Measurements from ENCODE around the gene MRGPRE. TPM values are rescaled to one million over a fixed set of nuclear protein-coding genes. Genes with fewer than 3 reads are reported as not detected.
A peak's percentile ranks its signal among the peaks of the same experiment; 100 is the strongest.

The MRGPRE gene
- total and polyA plus RNA-seq, 10 donors, result 0.41 to 1.9 (median 1.2) TPM; not detected in 6

DNA sequence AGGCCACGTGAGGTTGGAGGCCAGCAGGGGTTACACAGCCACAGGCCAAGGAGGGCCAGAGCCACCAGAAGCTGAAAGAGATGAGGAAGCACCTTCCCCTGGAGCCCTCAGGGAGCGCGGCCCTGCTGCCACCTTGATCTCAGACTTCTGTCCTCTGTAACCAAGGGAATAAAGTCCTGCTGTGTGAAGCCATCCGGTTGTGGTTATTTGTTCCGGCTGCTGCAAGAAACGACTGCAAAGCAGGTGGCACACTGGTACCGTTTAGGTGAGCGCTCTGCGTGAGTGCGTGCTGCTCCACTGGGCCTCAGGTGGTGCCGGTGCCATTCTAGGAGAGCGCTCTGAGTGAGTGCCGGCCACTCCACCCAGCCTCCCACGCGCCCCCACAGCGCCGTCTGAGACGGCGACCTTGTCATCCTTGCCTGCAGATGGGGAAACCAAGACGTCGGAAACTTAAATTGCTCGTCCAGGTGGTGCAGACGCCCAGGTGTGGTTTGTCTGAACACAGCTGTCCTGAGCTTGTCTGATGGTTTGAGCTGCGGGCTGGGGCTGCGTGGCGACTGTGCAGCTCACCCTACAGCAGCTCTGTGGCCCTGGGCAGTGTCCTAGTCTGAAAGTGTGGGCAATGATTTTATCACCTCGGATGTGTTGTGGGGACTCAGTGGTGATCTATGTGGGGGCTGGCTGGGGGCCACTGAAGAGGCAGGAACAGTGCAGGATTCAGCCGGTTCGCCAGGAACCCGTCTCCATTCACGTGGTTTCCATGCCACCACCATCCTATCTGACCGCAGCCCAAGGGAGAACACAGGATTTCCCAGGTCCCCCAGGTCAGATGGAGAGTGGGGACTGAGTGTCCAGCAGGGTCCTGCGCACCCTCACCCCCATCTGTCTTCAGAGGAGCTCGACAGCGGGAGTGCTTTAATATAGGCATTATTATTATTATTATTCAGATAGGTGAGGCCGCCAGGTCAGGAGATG, 9.0 kb downstream of the MRGPRE start:
- H3K36me3 ChIP-seq, result no peaks in the 10 kb centered on the region
- 55 to 69% (median 67%) methylated on average over 25 to 36 of the region's 36 CpGs for WGBS, 5 donors
- H3K4me1 ChIP-seq, result peaks cover 0 to 16% (median 0%) of the 10 kb centered on the region in 6 donors
- peaks cover 0 to 78% (median 6%) of the 10 kb centered on the region in 7 donors for H3K27me3 ChIP-seq (replicated peaks in 1 of 7)
- TF ChIP-seq POLR2A (IDR thresholded peaks at IDR 0.05) (no peak), POLR2AphosphoS5 (IDR thresholded peaks at IDR 0.05) (no peak)
- TF ChIP-seq, protein P1, sequence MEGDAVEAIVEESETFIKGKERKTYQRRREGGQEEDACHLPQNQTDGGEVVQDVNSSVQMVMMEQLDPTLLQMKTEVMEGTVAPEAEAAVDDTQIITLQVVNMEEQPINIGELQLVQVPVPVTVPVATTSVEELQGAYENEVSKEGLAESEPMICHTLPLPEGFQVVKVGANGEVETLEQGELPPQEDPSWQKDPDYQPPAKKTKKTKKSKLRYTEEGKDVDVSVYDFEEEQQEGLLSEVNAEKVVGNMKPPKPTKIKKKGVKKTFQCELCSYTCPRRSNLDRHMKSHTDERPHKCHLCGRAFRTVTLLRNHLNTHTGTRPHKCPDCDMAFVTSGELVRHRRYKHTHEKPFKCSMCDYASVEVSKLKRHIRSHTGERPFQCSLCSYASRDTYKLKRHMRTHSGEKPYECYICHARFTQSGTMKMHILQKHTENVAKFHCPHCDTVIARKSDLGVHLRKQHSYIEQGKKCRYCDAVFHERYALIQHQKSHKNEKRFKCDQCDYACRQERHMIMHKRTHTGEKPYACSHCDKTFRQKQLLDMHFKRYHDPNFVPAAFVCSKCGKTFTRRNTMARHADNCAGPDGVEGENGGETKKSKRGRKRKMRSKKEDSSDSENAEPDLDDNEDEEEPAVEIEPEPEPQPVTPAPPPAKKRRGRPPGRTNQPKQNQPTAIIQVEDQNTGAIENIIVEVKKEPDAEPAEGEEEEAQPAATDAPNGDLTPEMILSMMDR (IDR thresholded peaks at IDR 0.05 in 8 of 11, conservative IDR thresholded peaks at IDR 0.05 in 3 of 11), result no peak
- H3K9me3 ChIP-seq, result no peaks in the 10 kb centered on the region
- H3K4me3 ChIP-seq, result no peak overlapping the region
- H3K27ac ChIP-seq, result no peak overlapping the region
- DNase-seq, result no peak
- intact Hi-C loops (cut with DNase I; ENCODE audit: low total_unique reads), result no loop called here

DNA sequence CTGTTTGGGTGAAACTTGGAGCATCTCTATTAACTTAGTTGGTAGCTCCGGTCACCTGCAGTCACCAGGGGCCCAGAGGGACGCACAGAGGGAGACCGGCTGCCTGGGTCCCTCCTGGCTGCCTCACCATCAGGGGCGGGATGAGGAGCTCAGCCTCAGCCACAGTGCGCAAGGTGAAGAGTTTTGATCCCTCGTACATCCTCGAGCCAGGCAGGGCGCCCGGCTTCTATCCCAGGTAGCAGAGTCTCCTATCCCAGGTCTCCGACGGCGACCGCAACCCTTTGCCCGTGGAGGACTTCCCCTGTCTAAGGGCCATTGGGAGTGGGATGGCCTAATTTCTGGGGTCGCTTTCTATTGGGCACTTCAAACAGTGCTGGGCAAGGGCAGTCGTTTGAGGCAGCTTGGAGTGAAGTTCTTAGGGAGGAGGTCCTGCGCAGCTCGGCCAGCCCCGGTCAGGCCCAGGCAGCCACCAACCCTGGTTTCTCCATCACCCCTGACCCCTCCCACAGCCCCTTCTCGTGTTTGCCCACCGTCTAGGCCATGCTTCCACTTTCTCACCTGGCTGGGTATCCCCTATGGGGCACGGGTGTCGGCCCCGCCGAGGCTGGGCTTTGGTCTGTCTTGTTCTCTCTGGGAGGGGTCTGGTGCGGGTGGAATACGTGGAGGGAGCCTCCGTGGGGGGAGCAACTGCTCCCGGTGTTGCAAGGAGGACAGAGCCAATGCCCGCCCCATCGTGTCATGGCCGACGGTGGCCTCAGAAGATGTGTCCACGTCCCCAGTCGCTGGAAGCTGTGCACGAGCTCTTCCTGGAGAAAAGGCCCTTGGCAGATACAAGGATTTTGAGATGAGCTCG, 10.0 kb downstream of the MRGPRE start:
- peaks cover 0 to 78% (median 1%) of the 10 kb centered on the region in 7 donors for H3K27me3 ChIP-seq (replicated peaks in 1 of 7)
- no peak overlapping the region for H3K4me3 ChIP-seq
- H3K27ac ChIP-seq, result no peak overlapping the region
- intact Hi-C loops (cut with DNase I; ENCODE audit: low total_unique reads), result no loop called here
- peak; percentile 62 for DNase-seq
- WGBS, 5 donors, result 80 to 85% (median 83%) methylated on average over 24 to 37 of the region's 37 CpGs
- H3K9me3 ChIP-seq, result no peaks in the 10 kb centered on the region
- TF ChIP-seq POLR2A (IDR thresholded peaks at IDR 0.05) (no peak), POLR2AphosphoS5 (IDR thresholded peaks at IDR 0.05) (no peak)
- TF ChIP-seq, protein P1 (IDR thresholded peaks at IDR 0.05 in 8 of 11, conservative IDR thresholded peaks at IDR 0.05 in 3 of 11), result no peak
- H3K4me1 ChIP-seq, result peaks cover 0 to 16% (median under 1%) of the 10 kb centered on the region in 6 donors
- no peaks in the 10 kb centered on the region for H3K36me3 ChIP-seq

DNA sequence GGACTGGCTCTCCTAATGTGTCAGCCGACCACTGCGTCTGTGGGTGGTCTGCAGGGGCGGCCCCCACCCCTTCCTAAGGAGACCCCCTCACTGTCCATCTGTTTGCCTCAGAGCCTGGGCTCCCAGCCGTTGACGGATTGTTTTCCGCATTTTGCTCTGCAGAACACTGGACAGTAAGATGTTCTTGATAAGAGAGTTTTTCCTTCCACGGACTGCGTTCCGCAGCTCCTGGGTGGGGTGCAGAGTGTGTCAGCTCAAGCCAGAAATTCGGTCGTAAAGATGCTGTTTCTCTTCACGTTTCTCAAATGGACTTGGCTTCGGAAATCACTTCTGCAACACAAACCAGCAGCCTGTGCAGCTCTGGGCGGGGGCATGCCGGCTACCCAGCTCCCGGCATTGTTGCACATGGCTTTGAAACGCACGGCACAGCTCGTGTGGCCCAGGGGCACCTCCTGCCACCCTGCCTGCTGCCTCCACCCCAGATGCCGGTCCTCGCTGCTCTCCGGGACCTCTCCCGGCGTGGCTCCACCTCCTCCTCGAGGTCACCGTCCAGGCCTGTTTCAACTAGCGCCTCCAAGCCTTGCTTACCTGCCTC, 10.7 kb downstream of the MRGPRE start:
- DNase-seq, result no peak
- no peaks in the 10 kb centered on the region for H3K9me3 ChIP-seq

More for the DNA sequence above, 10.7 kb downstream of the MRGPRE start:
- Histone ChIP-seq H3K4me1 (peaks cover 0 to 21% (median 3%) of the 10 kb centered on the region in 6 donors), H3K36me3 (no peaks in the 10 kb centered on the region), H3K27me3 (replicated peaks in 1 of 7) (peaks cover 0 to 79% (median 3%) of the 10 kb centered on the region in 7 donors), H3K27ac (no peak overlapping the region), H3K4me3 (no peak overlapping the region)
- no peak for TF ChIP-seq POLR2AphosphoS5 (IDR thresholded peaks at IDR 0.05)
- no peak for TF ChIP-seq POLR2A (IDR thresholded peaks at IDR 0.05)
- TF ChIP-seq, protein P1 (IDR thresholded peaks at IDR 0.05 in 8 of 11, conservative IDR thresholded peaks at IDR 0.05 in 3 of 11), result no peak
- intact Hi-C loops (cut with DNase I; ENCODE audit: low total_unique reads), result no loop called here
- 74 to 80% (median 76%) methylated on average over 27 of the region's 27 CpGs for WGBS, 5 donors

All from spleen (tissue), 11 donors.